Activated CD4-positive, alpha-beta T cell treated with anti-CD3 and anti-CD28 coated beads, Interleukin-2, amount 50 U/mL, for 1 hour (primary cell): ENCODE data around the gene CDK5RAP3.
"Not testable (repeated sequence)": the region's sequence is repeated elsewhere in the genome, so short reads cannot be mapped to it uniquely, and the experiment has no call there.

Experiments used
- DNase-seq: peaks from one replicate; pipeline ENCODE4 v3.0.0-alpha.2; 2020

CDK5RAP3 gene

DNA sequence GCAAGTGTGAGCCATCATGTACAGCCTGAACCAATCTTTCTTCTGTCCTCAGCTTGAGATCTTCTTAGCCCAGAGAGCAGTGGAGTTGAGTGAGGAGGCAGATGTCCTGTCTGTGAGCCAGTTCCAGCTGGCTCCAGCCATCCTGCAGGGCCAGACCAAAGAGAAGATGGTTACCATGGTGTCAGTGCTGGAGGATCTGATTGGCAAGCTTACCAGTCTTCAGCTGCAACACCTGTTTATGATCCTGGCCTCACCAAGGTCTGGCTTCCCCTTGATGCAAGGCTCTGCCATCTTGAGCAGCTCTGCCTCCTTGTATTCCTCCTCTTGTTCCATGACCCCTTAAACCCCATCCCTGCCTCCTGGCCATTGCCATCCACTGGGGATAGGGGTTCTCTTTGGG is 9.6 kb downstream of the CDK5RAP3 start:
- no peak for DNase-seq

GRCh38 chr17:47981462-47981861 is 10.5 kb downstream of the CDK5RAP3 start:
- no peak for DNase-seq

GRCh38 chr17:47982091-47982617 is 11.2 kb downstream of the CDK5RAP3 start:
- DNase-seq: no peak

DNA sequence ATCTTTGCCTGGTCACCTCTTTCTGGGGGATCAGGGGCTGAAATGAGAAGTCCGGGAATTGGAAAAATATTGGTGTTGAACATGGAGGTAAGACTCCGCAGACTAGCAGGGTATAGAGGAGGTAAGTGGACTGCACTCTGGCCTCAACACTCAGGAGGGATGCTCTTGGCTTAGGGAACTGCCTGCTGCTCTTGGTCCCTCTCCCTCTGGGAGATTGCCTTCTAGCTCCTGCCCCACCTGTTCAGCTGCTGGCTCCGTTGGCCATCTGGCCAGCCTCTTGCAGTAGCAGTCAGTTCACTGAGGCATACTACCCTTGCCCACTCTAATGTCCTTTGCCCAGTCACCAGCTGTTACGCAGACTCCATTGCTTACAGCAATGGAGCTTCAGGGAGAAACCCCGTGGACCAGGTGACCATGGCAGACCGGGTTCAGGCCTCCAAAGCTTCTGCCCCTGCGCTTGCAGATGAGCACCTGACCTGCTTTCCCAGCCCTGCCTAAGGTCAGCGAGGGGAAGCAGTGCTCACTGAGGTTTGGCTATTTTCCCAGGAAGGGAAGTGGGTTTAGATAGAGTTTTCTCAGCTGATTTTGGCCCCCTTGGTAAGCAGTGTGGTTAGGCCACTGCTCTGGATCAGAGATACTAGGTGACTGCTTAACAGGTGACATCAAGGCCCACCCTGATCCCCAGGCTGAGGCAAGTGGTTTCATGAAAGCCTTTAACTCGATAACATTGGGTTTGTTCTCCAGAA is 11.9 kb downstream of the CDK5RAP3 start:
- DNase-seq: no peak

- DNase-seq: no peak
These were observed 12.7 kb downstream of the CDK5RAP3 start for GRCh38 chr17:47983492-47984223.

DNA sequence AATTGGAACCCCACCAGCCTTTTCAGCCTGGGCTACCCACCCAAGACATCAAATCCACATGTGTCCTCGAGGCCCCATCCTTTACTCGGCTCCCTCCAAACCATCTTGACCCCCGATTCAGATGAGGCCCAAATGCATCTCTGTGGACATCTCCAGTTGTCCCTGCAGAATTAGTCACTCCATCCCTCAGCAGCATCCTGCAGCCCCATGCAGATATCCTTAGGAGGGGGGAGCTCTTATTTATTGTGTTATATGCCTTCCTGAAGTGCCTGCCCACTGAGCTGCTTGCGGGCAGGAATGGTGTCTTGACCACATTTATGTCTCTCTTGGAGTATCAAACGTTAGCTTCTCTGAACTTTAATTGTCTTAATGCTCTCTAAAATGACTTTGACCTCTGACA is 15.6 kb downstream of the CDK5RAP3 start:
- no peak for DNase-seq

DNA sequence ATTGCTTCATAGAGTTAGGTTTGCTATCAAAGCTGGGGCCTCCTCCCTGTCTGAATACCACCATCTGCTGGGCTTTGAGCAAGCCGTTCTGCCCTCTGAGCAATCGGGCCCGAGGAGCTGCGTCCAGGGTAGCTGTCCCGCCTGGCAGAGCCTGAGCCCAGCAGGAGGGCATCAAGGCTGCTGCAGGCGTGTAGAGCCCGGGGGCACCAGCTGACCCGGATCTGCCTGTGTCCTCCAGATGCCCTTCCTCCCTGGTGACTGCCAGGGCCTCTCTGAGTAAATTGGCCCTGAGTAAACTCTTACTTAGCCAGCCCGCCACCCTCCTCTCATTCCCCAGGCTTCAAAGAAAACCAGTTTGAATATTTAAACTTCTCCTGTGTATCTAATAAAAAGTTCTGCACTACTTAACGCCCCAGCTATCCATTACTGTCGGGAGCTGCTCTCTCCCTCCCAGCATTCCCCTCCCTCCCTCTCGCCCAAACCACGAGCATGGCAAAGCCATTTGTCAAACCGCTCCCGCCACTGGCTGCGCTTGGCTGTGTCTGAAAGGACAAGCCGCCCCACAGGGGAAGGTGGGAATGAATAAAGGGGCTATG is 16.4 kb downstream of the CDK5RAP3 start:
- no peak for DNase-seq

DNA sequence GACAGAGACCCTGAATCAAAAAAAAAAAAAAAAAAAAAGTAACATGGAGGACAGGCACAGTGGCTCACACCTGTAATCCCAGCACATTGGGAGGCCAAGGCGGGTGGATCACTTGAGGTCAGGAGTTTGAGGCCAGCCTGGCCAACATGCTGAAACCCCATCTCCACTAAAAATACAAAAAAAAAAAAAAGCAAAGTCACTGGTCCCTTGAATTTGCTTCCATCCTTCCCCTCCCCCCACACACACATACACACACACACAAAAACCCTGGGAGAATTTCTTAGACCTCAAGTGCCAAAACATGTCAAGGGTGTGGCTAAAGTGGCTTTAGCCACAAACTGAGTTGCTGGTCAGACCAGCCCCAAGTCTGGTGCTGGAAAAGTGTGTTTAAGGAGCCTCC is 17.5 kb downstream of the CDK5RAP3 start:
- DNase-seq: not testable (repeated sequence)

GRCh38 chr17:47989159-47989558 is 18.2 kb downstream of the CDK5RAP3 start:
- DNase-seq: no peak

DNA sequence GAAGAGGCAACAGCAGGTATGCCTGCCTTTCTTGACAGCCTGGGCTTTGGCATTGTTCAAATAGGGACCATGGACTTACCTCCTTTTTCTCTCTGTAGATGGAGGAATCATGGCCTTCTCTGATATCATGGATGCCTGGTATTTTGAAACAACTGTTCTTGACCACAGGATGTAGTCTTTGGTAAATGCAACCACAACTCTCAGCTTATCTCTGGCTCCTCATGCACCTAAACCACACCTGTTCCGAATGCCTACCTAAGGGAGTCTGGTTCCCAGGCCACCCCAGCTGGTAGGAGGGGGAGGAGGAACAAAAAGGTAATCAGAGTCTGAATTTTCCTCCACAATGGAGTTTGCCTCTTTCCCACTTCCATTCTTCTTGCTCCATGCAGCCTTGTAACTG is 18.8 kb downstream of the CDK5RAP3 start:
- DNase-seq: no peak

GRCh38 chr17:47990962-47991731 is 20.2 kb downstream of the CDK5RAP3 start:
- no peak for DNase-seq

GRCh38 chr17:47992216-47992615 is 21.3 kb downstream of the CDK5RAP3 start:
- DNase-seq: no peak

- DNase-seq: no peak
These were observed 22.2 kb downstream of the CDK5RAP3 start for GRCh38 chr17:47993031-47993564.

DNA sequence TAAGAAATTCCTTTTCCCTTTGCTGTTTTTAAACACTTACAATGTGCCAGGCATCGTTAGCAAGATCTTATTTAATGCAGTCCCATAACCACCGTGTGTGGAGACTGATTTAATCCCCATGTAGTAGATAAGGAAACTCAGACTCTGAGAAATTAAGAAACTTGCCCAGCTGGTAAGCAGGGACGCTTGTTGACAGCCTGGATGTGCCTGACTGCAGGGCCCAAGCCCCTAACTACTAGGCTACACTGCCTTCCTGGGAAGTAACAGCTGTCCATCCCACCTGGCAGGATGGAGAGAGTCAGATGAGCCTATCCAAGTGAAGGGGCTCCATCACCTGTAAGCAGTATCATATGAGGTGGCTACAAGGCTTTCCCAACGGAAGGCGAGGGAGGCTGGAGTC is 23.1 kb downstream of the CDK5RAP3 start:
- no peak for DNase-seq

DNA sequence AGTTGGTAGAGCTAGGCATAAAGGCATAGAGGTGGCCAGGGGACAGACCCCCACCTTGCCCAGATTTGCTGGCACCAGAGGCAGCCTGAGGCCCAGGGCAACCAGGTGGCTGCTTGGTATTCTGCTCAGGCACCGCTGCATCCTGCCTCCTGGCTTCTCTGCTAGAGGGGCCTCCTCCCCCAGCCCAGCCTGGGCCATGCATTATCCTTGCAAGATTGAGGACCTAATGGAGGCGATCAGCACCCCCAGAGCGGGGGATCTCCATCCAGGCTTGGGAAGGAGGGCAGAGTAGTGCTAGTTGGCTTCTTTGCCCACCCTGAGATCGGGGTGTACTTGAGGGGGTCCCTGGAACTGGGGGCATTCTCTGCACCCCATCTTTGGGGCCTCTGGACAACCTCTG is 23.8 kb downstream of the CDK5RAP3 start:
- no peak for DNase-seq

- no peak for DNase-seq
These were observed 24.5 kb downstream of the CDK5RAP3 start for GRCh38 chr17:47995241-47995935.

GRCh38 chr17:47996201-47996600 is 25.3 kb downstream of the CDK5RAP3 start:
- no peak for DNase-seq

DNA sequence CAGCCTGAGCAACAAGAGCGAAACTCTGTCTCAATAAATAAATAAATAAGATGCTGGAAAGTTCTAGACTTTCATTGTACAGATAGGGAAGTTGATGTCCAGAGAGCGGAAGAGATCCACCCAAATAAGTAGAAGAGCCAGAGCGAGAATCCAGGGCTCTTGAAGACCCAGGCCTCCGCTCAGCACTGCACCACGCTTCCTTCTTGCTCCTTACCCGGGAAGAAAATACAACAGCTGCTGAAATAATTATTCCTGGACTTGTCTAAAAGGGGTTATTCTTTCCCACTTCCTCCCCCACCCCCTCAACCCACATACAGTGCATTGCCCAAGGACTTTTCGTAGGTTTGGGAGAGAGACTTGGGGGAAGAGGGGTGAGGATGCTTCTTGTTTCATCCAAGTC is 26.7 kb downstream of the CDK5RAP3 start:
- DNase-seq: no peak

DNA sequence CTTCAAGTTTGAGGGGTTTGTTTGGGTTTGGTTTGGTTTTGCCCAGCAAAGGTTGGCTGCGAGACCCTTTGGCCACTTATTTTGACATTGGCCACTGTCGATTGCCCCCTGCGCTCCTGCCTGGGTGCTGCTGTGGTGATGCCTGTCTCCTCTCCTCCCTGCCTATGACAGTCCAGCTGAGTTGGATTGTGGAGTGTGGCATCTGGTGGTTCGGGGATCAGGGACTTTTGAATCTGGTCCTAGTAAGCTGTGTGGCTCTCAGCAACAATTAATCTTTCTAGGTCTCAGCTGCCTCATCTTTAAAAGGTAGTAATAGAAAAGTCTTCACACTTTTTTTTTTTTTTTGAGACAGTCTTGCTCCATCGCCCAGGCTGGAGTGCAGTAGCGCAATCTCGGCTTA is 27.1 kb downstream of the CDK5RAP3 start:
- no peak for DNase-seq

DNA sequence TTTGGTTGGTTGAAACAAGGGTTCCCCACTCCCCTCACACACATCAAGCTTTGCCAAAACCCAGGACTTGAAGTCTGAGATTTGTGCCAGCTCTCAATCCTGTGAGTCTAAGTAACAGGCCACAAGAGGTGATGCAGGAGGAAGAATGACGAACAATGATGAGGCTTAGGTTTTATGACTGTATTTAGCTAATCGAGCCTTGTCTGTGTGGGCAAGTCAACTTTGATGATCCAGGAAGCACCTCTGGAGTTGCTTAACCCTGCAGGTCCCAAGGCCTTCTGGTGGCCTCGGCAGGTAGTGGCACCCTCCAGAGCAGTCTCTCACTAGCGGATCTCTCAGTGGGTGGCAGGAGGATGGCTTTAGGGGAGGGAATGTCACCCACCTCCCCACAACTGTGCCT is 28.7 kb downstream of the CDK5RAP3 start:
- DNase-seq: no peak

DNA sequence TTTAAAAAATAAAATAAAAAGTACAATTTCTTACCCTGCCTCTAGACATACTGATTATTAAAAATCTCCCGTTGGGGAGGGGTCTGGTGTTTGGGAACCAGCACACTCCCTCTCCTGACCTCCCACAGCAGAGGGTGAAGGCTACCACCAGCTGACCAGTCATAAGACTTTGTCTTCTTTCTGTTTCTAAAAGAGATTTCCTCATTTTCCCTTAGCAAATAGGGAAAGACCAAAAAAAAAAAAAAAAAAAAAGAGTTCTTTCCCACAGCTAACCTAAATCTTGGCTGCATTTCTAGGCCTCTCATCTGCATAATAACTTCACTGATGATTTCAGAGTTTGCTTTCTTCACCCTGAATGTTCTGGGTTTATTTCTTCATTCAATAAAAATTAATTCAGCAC is 30.3 kb downstream of the CDK5RAP3 start:
- DNase-seq: no peak

DNA sequence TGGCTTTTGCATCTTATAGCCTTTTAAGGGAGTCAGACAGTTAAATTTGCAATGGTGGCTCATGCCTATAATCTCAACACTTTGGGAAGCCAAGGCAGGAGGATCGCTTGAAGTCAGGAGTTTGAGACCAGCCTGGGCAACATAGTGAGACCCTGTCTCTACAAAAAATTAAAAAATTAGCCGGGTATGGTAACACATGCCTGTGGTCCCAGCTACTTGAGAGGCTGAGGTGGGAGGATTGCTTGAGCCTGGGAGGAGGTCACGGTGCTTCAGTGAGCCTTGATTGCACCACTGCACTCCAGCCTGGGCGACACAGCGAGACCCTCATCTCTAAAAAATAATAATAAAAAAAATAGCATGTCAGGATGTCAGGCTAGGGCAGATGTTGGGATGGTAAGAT is 30.7 kb downstream of the CDK5RAP3 start:
- DNase-seq: not testable (repeated sequence)
